NCI-H446 treated with DMSO at 0.1 percent for 48 hours (cell line): ENCODE measurements around the gene NTN3.
A peak's percentile ranks its signal among the peaks of the same experiment; 100 is the strongest.

Source experiments
- DNase-seq: peaks from one replicate; lab custom pipeline; 2025; lab: John Stamatoyannopoulos, UW

The NTN3 gene

DNA sequence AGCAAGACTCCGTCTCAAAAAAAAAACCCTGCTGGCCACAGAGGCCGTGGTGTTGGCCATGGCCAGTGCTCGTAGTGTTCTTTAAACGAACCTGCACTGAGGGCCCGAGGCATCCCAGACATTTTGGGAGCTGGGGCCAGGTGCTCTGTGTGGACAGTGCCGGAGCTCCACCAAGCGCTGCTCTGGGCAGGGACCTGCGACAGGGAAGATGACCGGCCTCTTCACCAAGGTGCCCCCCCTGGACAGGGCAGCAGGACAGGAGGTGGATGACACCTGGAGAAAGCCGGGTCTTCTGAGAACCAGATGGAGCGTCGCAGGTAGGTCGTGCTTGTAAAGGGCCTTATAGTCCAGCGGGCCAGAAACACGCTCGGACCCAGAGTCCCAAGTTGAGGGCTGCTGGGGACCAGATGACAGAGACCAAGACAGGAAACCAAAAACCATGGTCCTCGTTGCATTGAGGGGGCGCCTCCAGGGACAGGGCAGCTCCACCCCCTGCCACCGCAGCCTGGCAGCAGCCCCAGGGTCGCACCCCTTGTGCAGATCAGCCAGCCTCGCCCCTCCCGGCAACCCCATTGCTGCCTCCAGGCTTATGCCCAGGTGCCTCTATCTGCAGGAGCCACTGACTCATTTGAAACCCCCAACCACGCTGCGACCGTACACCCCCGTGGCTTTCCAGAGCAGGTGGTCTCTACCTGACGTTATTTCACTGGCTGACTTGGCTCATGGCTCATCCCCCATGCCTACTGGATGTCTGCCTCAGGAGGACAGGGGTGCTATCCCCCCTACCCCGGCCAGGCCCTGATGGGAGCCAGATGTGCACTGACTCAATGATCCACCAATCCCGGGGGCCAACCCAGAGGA is 4.2 kb upstream of the NTN3 start:
- DNase-seq: no peak

DNA sequence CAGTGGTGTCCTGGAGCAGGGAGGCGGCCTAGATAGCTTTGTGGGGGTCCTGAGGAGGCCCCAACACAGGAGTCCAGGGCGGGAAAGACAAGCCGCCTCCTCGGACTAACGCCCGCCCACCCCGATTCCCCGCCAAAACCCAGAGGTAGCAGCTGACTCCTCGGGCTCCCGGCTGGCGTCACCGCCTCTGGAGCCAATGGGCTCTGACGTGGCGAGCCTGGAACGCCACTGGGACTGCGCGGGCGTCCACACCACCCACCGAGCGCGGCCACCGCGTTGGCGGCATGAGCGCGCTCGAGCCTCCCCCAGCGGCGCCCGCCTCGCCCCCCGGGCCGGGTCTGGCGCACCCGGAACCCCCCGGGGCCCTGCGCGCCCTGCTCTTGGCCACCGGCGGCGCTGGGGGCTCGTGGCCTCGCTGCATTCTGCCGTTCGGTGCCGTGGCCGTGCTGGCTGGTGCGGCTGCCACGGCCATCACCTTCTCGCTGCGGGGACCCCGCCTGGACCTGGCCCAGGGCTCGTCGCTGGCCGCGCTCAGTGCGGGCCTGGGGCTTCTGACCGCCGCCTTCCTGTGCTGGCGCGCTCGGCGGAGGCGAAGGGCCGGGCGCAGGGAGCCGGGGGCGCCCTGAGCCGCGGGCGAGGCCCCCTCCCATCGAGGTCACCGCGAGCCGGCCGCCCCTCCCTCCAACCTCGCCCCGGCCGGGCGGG is 3.4 kb upstream of the NTN3 start:
- DNase-seq: peak; percentile 52

DNA sequence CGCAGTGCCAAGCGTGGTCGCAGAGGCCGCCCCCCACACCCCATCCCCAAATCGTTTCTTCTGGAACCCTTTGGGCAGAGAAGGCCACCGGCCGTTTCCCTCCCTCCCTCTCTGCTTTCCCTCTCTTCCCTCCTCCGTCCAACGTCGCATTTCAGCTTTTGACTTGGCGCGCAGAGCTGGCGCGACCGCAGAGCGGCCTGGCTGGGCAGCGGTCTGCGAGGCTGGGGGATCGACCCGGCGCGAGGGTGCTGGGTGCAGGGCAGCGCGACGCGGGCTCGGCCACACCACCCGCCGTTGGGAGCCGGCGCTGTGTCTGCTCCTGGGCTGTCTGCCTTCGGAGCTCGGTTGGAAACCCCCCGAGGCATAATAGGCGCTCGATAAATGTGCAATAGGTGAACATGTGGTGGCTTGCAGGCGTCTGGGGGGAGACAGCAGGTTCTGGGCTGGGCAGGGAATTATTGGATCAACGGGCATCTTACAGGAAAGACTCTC is 2.8 kb upstream of the NTN3 start:
- DNase-seq: peak; percentile 86

DNA sequence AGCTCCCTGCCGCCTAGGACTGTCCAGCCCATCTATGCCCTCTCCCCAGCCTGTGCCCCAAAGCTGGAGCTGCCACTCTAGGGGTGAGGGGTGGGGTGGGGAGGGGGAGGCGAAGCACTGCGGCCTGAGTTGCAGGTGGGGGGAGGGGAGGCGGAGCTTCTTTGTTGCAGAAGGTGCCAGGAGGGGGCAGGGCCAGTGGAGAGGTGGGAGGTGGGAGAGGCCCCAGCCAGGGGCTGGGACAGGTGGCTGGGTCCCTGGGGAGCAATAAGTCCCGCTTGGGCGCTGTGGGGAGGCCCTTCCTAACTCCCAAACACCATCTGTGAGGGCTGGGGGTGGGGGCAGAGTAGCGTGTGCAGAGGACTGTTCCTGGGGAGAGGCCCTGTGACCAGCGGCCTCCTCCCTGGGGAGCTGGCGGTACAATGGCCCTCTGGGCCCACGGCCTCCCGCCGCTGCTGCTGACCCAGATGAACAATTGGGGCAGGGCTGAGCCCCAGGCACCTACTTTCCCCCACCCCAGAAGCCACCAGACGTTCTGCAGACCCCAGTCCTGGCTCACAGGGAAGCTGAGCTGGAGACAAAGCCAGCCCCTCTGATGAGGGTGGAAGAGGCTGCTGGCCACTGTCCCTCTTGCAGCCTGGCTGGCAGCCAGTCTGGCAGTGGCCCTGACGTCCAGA is 2.2 kb upstream of the NTN3 start:
- peak; percentile 90 for DNase-seq

DNA sequence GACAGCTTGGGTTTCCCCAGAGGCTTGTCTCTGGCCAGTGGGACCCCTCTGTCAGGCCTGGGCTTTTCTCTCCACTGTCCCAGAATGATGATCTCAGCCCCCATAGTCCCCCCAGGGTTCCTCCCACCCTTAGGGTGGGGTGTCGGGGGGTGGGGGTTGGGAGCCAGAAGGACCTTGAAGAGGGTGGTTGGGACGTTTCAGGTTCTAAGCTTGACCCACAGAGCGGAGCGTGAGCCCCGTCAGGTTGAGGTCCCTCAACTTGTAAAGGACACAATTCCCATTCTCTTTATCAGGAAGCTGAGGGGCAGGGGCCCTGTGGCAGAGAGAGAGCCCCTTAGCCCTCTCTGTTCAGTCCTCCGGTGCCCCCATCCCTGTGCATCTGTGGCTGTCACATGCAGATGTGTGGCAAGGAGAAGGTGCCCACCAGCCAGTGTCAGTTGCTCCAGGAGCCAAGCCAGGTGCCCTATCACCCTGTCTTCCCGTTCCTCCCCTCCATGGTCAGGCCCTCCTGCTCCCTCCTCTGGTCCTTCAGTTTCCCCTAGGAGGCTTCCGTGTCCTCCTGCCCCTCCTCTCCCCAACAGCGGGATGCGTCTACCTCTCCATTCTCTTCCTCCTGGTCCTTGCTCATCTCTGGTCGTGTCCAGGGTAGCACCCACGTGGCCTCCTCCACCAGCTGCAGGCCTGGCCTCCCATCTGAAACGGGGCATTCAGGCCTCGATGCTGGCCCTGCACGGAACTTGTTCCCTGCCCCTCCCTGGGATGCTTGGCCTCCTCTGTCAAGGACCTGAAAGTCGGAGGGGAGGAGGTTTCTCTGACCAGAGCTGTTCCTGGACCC is 1.5 kb upstream of the NTN3 start:
- no peak for DNase-seq

DNA sequence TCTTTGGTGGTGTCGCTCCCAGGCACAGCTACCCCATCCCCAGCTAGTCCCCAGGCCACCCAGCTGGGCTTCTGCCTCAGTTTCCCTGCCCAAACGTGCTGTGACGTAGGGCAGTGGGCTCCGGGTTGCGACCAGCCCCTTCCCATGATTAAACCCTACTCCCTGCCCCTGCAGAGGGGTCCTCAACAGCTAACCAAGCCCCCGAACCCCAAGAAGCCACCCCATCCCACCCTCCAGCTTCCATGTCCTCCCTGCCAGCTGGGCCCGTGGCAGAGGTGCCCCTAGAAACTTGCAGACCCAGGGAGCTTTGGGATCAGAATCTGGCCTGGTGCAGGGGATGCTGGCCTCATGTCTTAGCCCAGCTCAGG is 879 bp upstream of the NTN3 start:
- no peak for DNase-seq

DNA sequence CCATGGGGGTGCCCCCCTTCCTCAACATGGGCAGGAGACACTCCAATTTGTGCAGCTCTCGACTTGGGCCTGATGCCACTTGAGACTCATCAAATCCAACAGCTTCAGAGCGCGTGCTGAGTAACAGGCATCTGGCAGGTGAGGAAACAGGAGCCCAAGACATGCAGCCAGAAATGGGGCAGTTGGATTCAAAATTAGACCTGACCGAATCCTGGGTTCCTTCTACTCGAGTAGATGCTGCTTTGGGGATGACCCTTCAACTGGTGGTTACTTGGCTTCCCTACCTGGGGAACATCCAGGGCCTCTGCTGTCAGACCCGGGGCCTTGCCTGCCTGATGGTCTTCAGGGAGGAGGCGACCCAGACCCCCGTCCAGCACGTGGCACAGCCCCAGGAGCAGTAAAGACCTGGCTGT is 488 bp upstream of the NTN3 start:
- DNase-seq: peak; percentile 89

DNA sequence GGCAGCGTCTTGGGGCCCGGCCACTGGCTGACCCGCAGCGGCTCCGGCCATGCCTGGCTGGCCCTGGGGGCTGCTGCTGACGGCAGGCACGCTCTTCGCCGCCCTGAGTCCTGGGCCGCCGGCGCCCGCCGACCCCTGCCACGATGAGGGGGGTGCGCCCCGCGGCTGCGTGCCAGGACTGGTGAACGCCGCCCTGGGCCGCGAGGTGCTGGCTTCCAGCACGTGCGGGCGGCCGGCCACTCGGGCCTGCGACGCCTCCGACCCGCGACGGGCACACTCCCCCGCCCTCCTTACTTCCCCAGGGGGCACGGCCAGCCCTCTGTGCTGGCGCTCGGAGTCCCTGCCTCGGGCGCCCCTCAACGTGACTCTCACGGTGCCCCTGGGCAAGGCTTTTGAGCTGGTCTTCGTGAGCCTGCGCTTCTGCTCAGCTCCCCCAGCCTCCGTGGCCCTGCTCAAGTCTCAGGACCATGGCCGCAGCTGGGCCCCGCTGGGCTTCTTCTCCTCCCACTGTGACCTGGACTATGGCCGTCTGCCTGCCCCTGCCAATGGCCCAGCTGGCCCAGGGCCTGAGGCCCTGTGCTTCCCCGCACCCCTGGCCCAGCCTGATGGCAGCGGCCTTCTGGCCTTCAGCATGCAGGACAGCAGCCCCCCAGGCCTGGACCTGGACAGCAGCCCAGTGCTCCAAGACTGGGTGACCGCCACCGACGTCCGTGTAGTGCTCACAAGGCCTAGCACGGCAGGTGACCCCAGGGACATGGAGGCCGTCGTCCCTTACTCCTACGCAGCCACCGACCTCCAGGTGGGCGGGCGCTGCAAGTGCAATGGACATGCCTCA is 773 bp downstream of the NTN3 start:
- DNase-seq: no peak

DNA sequence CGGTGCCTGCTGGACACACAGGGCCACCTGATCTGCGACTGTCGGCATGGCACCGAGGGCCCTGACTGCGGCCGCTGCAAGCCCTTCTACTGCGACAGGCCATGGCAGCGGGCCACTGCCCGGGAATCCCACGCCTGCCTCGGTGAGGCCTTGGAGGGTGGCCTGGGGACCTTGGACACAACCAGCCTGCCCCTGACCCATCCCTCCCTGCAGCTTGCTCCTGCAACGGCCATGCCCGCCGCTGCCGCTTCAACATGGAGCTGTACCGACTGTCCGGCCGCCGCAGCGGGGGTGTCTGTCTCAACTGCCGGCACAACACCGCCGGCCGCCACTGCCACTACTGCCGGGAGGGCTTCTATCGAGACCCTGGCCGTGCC is 1.4 kb downstream of the NTN3 start:
- DNase-seq: no peak

DNA sequence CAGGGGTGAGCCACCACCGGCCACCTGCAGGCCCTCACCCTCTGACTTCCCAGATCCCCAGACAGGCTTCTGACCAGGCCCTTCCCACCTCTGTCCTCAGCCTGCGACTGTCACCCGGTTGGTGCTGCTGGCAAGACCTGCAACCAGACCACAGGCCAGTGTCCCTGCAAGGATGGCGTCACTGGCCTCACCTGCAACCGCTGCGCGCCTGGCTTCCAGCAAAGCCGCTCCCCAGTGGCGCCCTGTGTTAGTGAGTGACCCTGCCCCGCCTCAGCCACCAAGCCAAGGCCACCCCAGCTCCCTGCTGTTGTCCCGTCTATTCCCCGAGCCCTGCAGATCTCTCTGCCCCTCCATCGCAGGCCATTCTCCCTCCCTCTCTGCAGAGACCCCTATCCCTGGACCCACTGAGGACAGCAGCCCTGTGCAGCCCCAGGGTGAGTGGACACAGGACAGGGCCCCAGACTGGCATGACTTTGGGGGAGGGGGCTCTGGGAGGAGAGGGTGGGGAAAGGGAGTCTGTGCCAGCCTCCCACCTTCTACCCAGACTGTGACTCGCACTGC is 1.9 kb downstream of the NTN3 start:
- no peak for DNase-seq

DNA sequence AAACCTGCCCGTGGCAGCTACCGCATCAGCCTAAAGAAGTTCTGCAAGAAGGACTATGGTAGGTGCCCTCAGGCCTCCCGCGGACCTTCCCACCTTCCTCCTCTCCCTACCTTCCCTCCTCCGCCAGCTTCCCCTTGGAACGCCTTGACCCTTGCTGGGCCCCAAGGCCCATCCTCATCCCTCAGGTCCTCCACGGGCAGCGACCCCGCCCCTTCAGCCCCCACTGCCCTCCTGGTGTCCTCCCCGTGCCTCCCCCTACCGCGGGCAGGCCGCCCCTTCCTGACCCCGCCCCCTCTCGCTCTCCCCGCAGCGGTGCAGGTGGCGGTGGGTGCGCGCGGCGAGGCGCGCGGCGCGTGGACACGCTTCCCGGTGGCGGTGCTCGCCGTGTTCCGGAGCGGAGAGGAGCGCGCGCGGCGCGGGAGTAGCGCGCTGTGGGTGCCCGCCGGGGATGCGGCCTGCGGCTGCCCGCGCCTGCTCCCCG is 2.4 kb downstream of the NTN3 start:
- no peak for DNase-seq

DNA sequence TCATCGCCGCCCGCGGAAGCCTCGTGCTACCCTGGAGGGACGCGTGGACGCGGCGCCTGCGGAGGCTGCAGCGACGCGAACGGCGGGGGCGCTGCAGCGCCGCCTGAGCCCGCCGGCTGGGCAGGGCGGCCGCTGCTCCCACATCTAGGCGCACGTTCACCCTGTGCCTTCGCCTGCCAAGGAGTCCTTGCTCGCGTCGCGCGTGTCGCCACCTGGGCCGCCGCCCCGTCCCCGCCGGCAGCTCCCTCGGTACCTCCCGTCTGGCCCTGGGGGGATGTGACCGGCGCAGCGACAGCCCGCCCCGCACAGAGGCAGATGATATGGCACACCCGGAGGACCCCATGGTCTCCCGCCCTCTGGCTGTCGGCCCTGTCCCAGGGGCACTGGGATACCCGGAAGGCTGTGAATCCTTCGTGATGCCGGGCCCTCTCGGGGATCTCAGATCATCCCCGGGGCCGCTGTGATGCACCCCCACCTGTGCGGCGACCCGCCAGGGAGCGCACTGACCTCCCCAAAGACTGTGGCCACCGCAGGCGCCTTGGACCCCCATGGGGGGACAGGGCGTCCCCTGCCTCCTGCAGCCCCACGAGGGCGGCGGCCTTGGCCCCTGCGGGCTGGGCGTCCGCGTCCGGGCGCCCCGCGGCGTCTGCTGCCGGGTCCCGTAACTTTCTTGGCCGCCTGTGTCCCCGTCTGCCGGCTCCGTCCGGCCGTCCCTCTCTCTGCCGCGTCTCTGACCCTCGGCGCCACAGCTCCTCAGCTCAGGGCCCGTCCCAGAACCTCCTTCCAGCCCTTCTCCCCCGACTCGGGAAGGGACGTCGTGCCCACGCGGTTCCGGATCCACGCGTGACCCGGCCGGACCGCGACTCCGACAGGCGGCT is 3.1 kb downstream of the NTN3 start:
- no peak for DNase-seq

DNA sequence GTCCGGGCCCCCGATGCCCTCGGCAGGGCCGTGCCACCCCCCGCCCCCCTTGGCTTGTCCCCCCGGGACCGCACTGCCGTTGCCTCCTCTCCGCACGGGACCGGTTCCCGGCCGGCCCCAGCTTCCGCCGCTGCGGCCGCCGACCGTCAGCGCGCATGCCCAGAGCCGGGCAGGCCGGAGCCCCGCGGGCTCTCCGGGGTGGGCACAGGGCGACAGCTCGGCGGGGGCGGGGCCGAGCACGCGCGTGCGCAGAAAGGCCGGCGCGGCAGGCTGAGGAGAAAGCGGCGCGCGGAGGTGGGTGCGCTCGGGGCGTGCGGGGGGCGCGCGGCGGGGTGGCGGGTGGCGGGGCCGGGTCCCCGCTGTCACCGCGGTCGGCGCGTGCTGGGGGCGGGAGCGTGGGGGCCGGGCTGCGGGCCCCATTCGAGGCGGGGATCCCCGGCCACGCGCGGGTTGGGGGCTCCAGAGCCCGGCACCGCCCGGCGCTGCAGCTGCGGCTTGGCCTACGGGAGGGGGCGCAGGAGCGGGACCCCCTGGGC is 3.8 kb downstream of the NTN3 start, which contains the start of gene TBC1D24:
TSS of gene TBC1D24 (plus strand) at position 251 of the 536 bp plus-strand sequence. CDS start 21,022 bp downstream, outside the sequence.
- peak; percentile 27 for DNase-seq

DNA sequence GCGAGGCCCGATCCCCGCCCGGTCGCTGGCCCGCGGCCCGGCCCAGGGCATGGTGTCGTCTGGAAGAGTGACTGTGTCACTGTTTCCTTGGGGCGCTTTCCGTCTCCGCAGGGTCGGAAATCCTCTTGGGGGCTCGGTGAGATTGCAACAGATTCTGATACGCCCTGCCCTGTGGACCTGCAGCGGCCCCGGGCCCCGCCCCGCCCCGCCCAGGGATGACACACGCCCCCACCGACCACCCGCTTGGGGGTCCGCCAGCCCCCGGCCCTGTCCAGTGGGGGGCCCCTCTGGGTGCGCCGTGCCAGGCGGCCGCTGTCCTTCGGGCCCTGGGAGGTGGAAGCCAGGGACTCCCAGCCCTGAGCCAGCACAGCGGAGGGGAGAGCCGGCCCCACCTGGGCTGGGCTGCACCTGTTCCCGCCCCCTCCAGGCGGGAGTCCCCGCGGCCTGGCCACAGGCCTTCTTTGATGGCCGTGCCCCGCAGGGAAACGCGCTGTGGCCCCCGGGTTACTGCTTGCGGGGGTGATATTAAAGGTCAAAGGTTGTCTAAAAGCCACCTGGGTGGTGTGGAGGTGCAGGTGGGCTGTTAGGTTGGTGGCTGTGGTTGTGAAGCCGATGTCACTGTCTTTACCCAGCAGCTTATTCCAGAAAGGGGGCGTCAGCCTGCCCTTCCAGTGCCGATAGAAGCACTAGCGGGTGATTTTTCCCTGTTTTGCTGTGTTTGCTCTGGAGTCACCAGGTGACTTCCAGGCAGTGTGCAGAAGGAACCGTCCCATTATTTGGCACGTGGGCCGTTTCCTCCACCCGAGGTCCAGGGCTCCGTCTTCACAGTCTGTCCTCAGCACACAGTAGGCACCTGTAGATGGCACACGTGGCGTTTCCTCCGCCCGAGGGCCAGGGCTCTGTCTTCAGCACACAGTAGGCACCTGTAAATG is 4.6 kb downstream of the NTN3 start:
- DNase-seq: no peak

DNA sequence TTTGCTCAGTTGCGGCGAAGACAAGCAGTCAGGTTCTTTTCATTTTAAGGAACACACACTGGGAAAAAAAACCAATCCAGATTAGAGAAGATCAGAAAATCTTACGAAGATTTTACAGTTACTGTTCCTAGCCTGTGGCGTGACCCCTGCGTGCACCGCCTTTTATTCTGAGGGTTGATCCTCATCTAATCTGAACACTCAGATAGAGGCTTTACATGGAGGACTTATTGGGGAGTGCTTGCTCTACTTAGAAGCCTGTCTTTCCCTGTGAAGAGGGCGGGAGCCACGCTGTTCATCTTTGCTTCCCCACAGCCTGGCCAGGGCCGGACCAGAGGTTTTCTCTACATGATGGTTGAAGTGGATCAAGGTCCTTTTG is 5.2 kb downstream of the NTN3 start:
- no peak for DNase-seq

DNA sequence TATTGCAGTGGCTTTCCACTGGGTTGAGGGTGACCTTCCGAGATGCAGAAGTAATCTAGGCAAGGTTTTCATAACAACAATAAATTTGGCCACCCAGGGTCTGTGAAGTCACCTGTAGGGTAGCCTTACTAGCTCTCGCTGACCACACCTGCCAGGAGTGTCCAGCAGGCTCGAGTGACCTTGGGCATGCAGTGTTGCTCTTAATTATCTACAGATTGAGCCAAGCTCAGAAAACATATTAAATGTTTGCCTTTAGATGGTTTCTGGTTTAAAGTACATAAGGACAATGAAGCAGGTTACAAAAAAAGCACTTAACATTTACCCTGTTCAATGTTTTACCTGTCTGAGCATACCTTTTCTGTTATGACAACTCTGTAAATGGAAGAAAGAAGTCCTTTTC is 5.6 kb downstream of the NTN3 start:
- no peak for DNase-seq

DNA sequence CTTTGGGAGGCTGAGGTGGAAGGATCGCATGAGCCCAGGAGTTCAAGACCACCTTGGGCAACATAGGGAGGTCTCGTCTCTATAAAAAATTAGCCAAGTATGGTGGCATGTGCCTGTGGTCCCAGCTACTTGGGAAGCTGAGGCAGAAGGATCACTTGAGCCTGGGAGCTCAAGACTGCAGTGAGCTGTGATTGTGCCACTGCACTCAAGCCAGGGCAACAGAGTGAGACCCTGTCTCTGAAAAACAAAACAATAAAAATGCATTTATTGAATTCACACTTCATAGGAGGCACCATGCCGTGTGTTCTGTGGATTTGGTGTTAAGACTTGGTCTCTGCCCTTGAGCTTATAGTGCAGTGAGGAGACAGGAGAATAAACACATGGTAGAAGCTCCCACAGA is 6.2 kb downstream of the NTN3 start:
- DNase-seq: no peak

DNA sequence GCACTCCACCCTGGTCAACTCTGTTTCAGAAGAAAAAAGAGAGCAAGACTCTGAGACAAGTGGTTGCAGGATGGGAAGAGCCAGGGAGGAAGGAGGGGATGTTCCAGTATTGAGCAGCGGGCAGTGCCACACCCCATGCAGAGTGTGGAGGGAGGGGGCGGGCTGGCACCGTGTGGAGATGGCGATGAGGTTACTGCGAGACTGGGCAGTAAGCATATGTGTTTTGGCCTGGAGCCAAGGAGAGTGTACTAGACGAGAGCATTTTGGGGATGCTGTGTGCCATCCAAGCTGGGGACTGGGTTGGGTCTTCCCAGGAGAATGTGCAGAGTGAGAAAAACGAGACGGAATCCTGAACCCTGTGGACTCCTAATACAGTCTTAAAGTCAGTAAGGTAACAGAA is 7.2 kb downstream of the NTN3 start:
- DNase-seq: peak; percentile 31
